Choroid plexus epithelial cell (primary cell): ENCODE results near the gene SNRPD3.

Experiments
- DNase-seq: peaks from one replicate; pipeline ENCODE4 v3.0.0-alpha.2; 2010; ENCODE audit warnings: low read depth
- H3K4me3 ChIP-seq: 2 replicates; pipeline ENCODE4 v1.5.1; 2011; ENCODE audit warnings: low read depth, mild to moderate bottlenecking, control low read depth, low read length, moderate library complexity
- CTCF ChIP-seq: conservative IDR thresholded peaks from 2 replicates; pipeline ENCODE4 v1.5.1; 2011; ENCODE audit warnings: low read depth, mild to moderate bottlenecking, control low read depth, inconsistent platforms, low read length, moderate library complexity

The SNRPD3 gene

GRCh38 chr22:24587948-24588347 is 32.1 kb downstream of the SNRPD3 start:
- TF ChIP-seq CTCF = no peak
- DNase-seq = no peak
- H3K4me3 ChIP-seq = no peak overlapping the region

- no peak for TF ChIP-seq CTCF
- H3K4me3 ChIP-seq = no peak overlapping the region
- no peak for DNase-seq
Measured at GRCh38 chr22:24588381-24588756, 32.6 kb downstream of the SNRPD3 start.

DNA sequence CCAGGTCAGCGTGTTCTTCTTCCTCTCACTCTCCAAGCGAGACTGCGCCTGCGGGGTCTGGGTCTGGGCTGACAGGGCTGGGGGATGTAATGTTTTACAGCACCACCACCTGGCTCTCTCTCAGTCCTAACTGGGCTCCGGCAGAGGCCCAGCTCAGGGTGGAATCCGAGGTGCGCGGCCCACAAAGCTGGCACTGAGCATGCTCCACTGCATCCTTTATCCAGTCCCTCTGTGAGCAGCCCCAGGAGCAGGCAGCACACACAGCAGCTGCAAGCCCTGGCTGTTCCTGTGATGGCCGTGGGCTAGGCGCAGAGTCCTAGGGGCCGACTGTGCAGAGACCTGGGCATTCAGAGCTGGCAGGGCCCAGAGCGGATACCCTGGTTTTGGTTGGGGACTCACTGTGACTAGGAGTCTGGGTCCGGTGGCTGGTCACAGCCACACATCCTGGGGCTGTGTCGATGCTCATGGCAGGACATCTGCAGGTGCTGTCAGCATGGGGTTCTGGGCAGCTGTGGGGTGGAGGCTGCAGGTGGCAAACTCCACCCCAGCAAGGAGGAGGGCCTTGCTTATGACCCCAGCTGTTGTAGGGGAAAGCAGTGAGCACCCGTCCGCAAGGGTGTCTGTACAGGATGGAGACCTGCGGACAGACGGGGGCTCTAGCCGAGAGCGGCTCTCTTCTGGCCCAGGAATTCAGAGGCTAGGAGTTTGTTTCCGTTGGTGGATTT is 33.1 kb downstream of the SNRPD3 start:
- no peak for TF ChIP-seq CTCF
- no peak for DNase-seq
- H3K4me3 ChIP-seq = no peak overlapping the region

GRCh38 chr22:24589518-24590030 is 33.8 kb downstream of the SNRPD3 start:
- no peak for DNase-seq
- H3K4me3 ChIP-seq = no peak overlapping the region
- TF ChIP-seq CTCF = no peak

GRCh38 chr22:24590596-24591173 is 34.9 kb downstream of the SNRPD3 start:
- H3K4me3 ChIP-seq = no peak overlapping the region
- TF ChIP-seq CTCF = no peak
- DNase-seq = no peak

DNA sequence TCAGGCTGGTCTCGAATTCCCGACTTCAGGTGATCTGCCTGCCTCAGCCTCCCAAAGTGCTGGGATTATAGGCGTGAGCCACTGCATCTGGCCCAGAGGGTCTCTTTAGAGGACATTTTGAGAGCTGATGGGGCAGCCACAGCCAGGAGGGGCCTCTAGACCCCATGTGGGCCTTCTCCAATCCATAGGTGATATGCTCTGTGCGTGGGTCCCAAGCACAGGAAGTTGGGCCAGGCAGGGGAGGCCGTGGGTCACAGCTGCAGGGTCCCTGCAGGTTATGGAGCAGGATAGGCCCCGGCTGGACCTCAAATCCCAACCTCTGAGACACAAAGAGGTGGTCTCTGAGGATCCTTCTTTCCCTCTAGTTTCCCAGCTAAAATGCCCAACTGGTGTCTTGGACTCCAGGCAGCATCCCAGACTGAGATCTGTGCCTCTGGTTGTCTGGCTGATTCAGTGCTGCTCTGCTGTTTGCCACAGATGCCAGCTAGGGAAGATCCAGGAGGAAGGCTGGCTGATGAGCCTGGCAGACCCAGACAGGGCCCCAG is 35.6 kb downstream of the SNRPD3 start:
- DNase-seq = no peak
- H3K4me3 ChIP-seq = no peak overlapping the region
- no peak for TF ChIP-seq CTCF
